GM12872 (cell line): Measurements from ENCODE around the gene MYOF.

ENCODE experiments used
- CTCF ChIP-seq: IDR thresholded peaks from 3 replicates; pipeline ENCODE4 v1.5.1; 2011; ENCODE audit warnings: low read depth, mild to moderate bottlenecking, low read length, moderate library complexity; ENCODE audit not compliant: insufficient read depth

MYOF gene

GRCh38 chr10:93452143-93452542, 30.0 kb downstream of the MYOF start:
- TF ChIP-seq CTCF: no peak

- no peak for TF ChIP-seq CTCF
These were observed 30.7 kb downstream of the MYOF start for GRCh38 chr10:93451244-93451947.

GRCh38 chr10:93447970-93448369, 34.2 kb downstream of the MYOF start:
- no peak for TF ChIP-seq CTCF

- no peak for TF ChIP-seq CTCF
These were observed 35.1 kb downstream of the MYOF start for GRCh38 chr10:93447019-93447418.

- no peak for TF ChIP-seq CTCF
These were observed 36.0 kb downstream of the MYOF start for GRCh38 chr10:93445978-93446720.

GRCh38 chr10:93445097-93445960, 36.8 kb downstream of the MYOF start:
- TF ChIP-seq CTCF: no peak

GRCh38 chr10:93443481-93443880, 38.7 kb downstream of the MYOF start:
- no peak for TF ChIP-seq CTCF
